RWPE1 (cell line): ENCODE measurements around the gene CDC7.

ENCODE experiments used
- CTCF ChIA-PET: fragments of 350-600 bp; sonication (Branson Sonifier 250); formaldehyde crosslinking; extraction: SDS; loops from one replicate; lab custom pipeline; 2021; lab: Yijun Ruan, JAX
- POLR2A ChIA-PET: fragments of 400-600 bp; formaldehyde crosslinking; extraction: SDS; loops from one replicate; lab custom pipeline; 2020; ENCODE audit warnings: antibody characterized with exemption; ENCODE audit not compliant: low non-redundant PET; lab: Yijun Ruan, JAX
- DNase-seq: peaks from one replicate; pipeline ENCODE4 v3.0.0; 2012; ENCODE audit warnings: low spot score
- H3K27ac ChIP-seq: fragments of 450-650 bp; 2 replicates; pipeline ENCODE4 v1.5.1; 2017
- CTCF ChIP-seq: fragments of 450-650 bp; conservative IDR thresholded peaks from 2 replicates; pipeline ENCODE4 v1.5.1; 2017; ENCODE audit warnings: low read depth, mild to moderate bottlenecking

CDC7 gene

GRCh38 chr1:91552091-91552490, 51.4 kb downstream of the CDC7 start:
- DNase-seq, result no peak
- ChIA-PET CTCF (interaction anchor here (0.6 kb wide), 1 partner anchor 63 kb away, joined by 5 read pairs; no protein-coding TSS in a partner anchor), POLR2A (no interaction called here)
- TF ChIP-seq CTCF, result no peak
- H3K27ac ChIP-seq, result no peak overlapping the region

- ChIA-PET CTCF (interaction anchor here (0.6 kb wide), 2 partner anchors 23 to 62 kb away, joined by 5 to 7 read pairs; no protein-coding TSS in a partner anchor), POLR2A (no interaction called here)
- TF ChIP-seq CTCF, result no peak
- no peak for DNase-seq
- no peak overlapping the region for H3K27ac ChIP-seq
Measured at GRCh38 chr1:91552596-91552995, 51.9 kb downstream of the CDC7 start.

GRCh38 chr1:91553177-91553591, 52.5 kb downstream of the CDC7 start:
- CTCF ChIA-PET, result interaction anchor here (0.6 kb wide), 1 partner anchor 22 kb away, joined by 7 read pairs; no protein-coding TSS in a partner anchor
- peak; percentile 54 for DNase-seq

GRCh38 chr1:91555074-91555730, 54.6 kb downstream of the CDC7 start:
- TF ChIP-seq CTCF, result no peak
- ChIA-PET POLR2A (no interaction called here), CTCF (no interaction called here)
- H3K27ac ChIP-seq, result no peak overlapping the region
- DNase-seq, result peak; percentile 12

More at GRCh38 chr1:91553177-91553591, 52.5 kb downstream of the CDC7 start:
- POLR2A ChIA-PET, result no interaction called here
- peak overlapping the region; percentile 72 for H3K27ac ChIP-seq
- no peak for TF ChIP-seq CTCF

- ChIA-PET POLR2A (no interaction called here), CTCF (no interaction called here)
- DNase-seq, result no peak
- no peak for TF ChIP-seq CTCF
- no peak overlapping the region for H3K27ac ChIP-seq
Measured at GRCh38 chr1:91555821-91556531, 55.3 kb downstream of the CDC7 start.

- no peak for TF ChIP-seq CTCF
- ChIA-PET CTCF (no interaction called here), POLR2A (no interaction called here)
- no peak overlapping the region for H3K27ac ChIP-seq
- DNase-seq, result no peak
Measured at GRCh38 chr1:91556556-91556955, 55.9 kb downstream of the CDC7 start.
